GM21825 (cell line): ENCODE measurements around the gene CAMTA1.
"Not testable (repeated sequence)": the region's sequence is repeated elsewhere in the genome, so short reads cannot be mapped to it uniquely, and the experiment has no call there.

Source experiments
- ATAC-seq: cut with Tn5 transposase; IDR thresholded peaks from one replicate; pipeline ENCODE4 v1.9.1; 2021; ENCODE audit warnings: mild to moderate bottlenecking, moderate library complexity; ENCODE audit not compliant: unreplicated experiment

The CAMTA1 gene

GRCh38 chr1:7319196-7319595, 533.9 kb downstream of the CAMTA1 start:
- ATAC-seq: no peak

- no peak for ATAC-seq
These were observed 535.4 kb downstream of the CAMTA1 start for GRCh38 chr1:7320661-7321060.

GRCh38 chr1:7322283-7322785, 537.1 kb downstream of the CAMTA1 start:
- ATAC-seq: no peak

GRCh38 chr1:7322912-7323311, 537.7 kb downstream of the CAMTA1 start:
- ATAC-seq: no peak

- no peak for ATAC-seq
These were observed 540.0 kb downstream of the CAMTA1 start for GRCh38 chr1:7325254-7325653.

GRCh38 chr1:7326366-7326765, 541.1 kb downstream of the CAMTA1 start:
- no peak for ATAC-seq

GRCh38 chr1:7327849-7328248, 542.6 kb downstream of the CAMTA1 start:
- no peak for ATAC-seq

- ATAC-seq: no peak
These were observed 544.8 kb downstream of the CAMTA1 start for GRCh38 chr1:7329868-7330615.

- ATAC-seq: not testable (repeated sequence)
These were observed 545.5 kb downstream of the CAMTA1 start for GRCh38 chr1:7330726-7331125.

GRCh38 chr1:7331926-7332535, 546.8 kb downstream of the CAMTA1 start:
- ATAC-seq: no peak

GRCh38 chr1:7333094-7333493, 547.8 kb downstream of the CAMTA1 start:
- no peak for ATAC-seq

GRCh38 chr1:7333620-7334019, 548.4 kb downstream of the CAMTA1 start:
- ATAC-seq: no peak

- ATAC-seq: no peak
These were observed 549.3 kb downstream of the CAMTA1 start for GRCh38 chr1:7334475-7335035.

GRCh38 chr1:7335224-7335879, 550.1 kb downstream of the CAMTA1 start:
- ATAC-seq: no peak

GRCh38 chr1:7338439-7338838, 553.2 kb downstream of the CAMTA1 start:
- ATAC-seq: no peak

- no peak for ATAC-seq
These were observed 553.8 kb downstream of the CAMTA1 start for GRCh38 chr1:7339014-7339413.

- no peak for ATAC-seq
These were observed 554.7 kb downstream of the CAMTA1 start for GRCh38 chr1:7339953-7340352.

GRCh38 chr1:7341145-7341905, 556.1 kb downstream of the CAMTA1 start:
- ATAC-seq: no peak

GRCh38 chr1:7343882-7344281, 558.6 kb downstream of the CAMTA1 start:
- no peak for ATAC-seq

- no peak for ATAC-seq
These were observed 559.0 kb downstream of the CAMTA1 start for GRCh38 chr1:7344299-7344698.

- ATAC-seq: no peak
These were observed 560.3 kb downstream of the CAMTA1 start for GRCh38 chr1:7345516-7345915.
